HCT116 (cell line): ENCODE data around the gene STRN. TPM values are rescaled to one million over a fixed set of nuclear protein-coding genes. Genes with fewer than 3 reads are reported as not detected.

Experiments
- ATAC-seq: fragments of 200-7000 bp; cut with Tn5 transposase; 2 replicates; pipeline ENCODE4 v1.9.1; 2020; ENCODE audit warnings: mild to moderate bottlenecking, moderate library complexity
- BruUV-seq: library from RNA; stranded (reverse); fragments of 400-500 nt; replicated peaks from 2 replicates; lab custom pipeline; 2021; lab: Mats Ljungman, UMichigan
- CTCF ChIA-PET: fragments of 300-600 bp; sonication (Branson Sonifier 250); formaldehyde crosslinking; loops from one replicate; lab custom pipeline; 2021; ENCODE audit warnings: antibody characterized with exemption; lab: Charles Lee
- POLR2A ChIA-PET: fragments of 300-600, 350-600 bp; sonication (Branson Sonifier 250); formaldehyde crosslinking; loops from one replicate; lab custom pipeline; 2021; ENCODE audit warnings: antibody characterized with exemption; lab: Charles Lee
- RAD21 ChIA-PET, 2 experiments: fragments of 300-600 bp; sonication (Branson Sonifier 250); formaldehyde crosslinking; loops; one replicate each; lab custom pipeline; 2023; ENCODE audit warnings: low total read pairs in 2 of 2; ENCODE audit not compliant: uncharacterized antibody in 2 of 2, unreplicated experiment in 2 of 2, low non-redundant PET in 1 of 2; lab: Charles Lee
- DNase-seq: peaks from one replicate; pipeline ENCODE4 v3.0.0-alpha.2; 2010; ENCODE audit warnings: low read depth, low spot score
- H2AFZ ChIP-seq: fragments of 200-600 bp; shearing (Covaris generic), sonication (generic); 2 replicates; pipeline ENCODE4 v1.6.1; 2017; ENCODE audit warnings: low read depth, mixed run types, mixed read lengths, antibody characterized with exemption, low read length; ENCODE audit not compliant: poor library complexity, severe bottlenecking
- H3K27ac ChIP-seq: 2 replicates; pipeline ENCODE4 v1.5.1; 2012; ENCODE audit warnings: low read depth, low read length
- H3K27me3 ChIP-seq: fragments of 200-600 bp; sonication (generic); 2 replicates; pipeline ENCODE4 v1.6.1; 2016; ENCODE audit warnings: mixed run types, low read length, mixed read lengths; ENCODE audit not compliant: insufficient read depth
- H3K36me3 ChIP-seq, 2 experiments: fragments of 200-500 bp in 1 of 2; fragments of 200-600 bp in 1 of 2; sonication (Bioruptor generic) in 1 of 2; sonication (generic) in 1 of 2; 2 replicates each; pipeline versions ENCODE4 v1.5.1 to v1.6.1; 2014 to 2016; ENCODE audit warnings: low read length in 2 of 2, inconsistent platforms in 1 of 2, mixed read lengths in 1 of 2, mixed run types in 1 of 2; ENCODE audit not compliant: insufficient read depth in 2 of 2, control insufficient read depth in 1 of 2
- H3K4me1 ChIP-seq, 2 experiments: fragments of 200-600 bp in 1 of 2; sonication (generic) in 1 of 2; 2 replicates each; pipeline versions ENCODE4 v1.5.1 to v1.6.1; 2012 to 2017; ENCODE audit warnings: low read length in 2 of 2, inconsistent platforms in 1 of 2, mild to moderate bottlenecking in 1 of 2, mixed read lengths in 1 of 2, mixed run types in 1 of 2, moderate library complexity in 1 of 2; ENCODE audit not compliant: insufficient read depth in 2 of 2, control insufficient read depth in 1 of 2
- H3K4me2 ChIP-seq: fragments of 200-600 bp; sonication (generic); 2 replicates; pipeline ENCODE4 v1.6.1; 2017; ENCODE audit warnings: mixed run types, low read length, mixed read lengths
- H3K4me3 ChIP-seq, 2 experiments: fragments of 200-600 bp in 1 of 2; sonication (generic) in 1 of 2; replicated peaks in 1 of 2; 2 replicates each; pipeline ENCODE4 v1.5.1; 2011 to 2016; ENCODE audit warnings: low read length in 2 of 2, control low read depth in 1 of 2, low read depth in 1 of 2, mild to moderate bottlenecking in 1 of 2, mixed read lengths in 1 of 2, mixed run types in 1 of 2
- H3K79me2 ChIP-seq: fragments of 200-600 bp; sonication (generic); 2 replicates; pipeline ENCODE4 v1.6.1; 2017; ENCODE audit warnings: mild to moderate bottlenecking, mixed run types, low read length, moderate library complexity, mixed read lengths; ENCODE audit not compliant: insufficient read depth
- H3K9ac ChIP-seq: fragments of 200-600 bp; sonication (generic); 2 replicates; pipeline ENCODE4 v1.6.1; 2016; ENCODE audit warnings: low read length, mixed read lengths
- H3K9me2 ChIP-seq: fragments of 200-600 bp; sonication (generic), shearing (Covaris generic); 2 replicates; pipeline ENCODE4 v1.6.1; 2017; ENCODE audit warnings: mixed run types, mild to moderate bottlenecking, moderate library complexity; ENCODE audit not compliant: insufficient read depth
- H3K9me3 ChIP-seq, 2 experiments: fragments of 200-500 bp in 1 of 2; fragments of 200-600 bp in 1 of 2; sonication (Bioruptor generic) in 1 of 2; sonication (generic) in 1 of 2; 2 replicates each; pipeline ENCODE4 v1.6.1; 2014 to 2017; ENCODE audit warnings: low read length in 2 of 2, mixed read lengths in 2 of 2, inconsistent platforms in 1 of 2, low read depth in 1 of 2, mild to moderate bottlenecking in 1 of 2, mixed run types in 1 of 2, moderate library complexity in 1 of 2; ENCODE audit not compliant: control insufficient read depth in 1 of 2, insufficient read depth in 1 of 2
- H4K20me1 ChIP-seq: fragments of 200-600 bp; sonication (generic), shearing (Covaris generic); 2 replicates; pipeline ENCODE4 v1.6.1; 2017; ENCODE audit warnings: mixed run types, mild to moderate bottlenecking, moderate library complexity; ENCODE audit not compliant: insufficient read depth
- ATF3 ChIP-seq: IDR thresholded peaks from 2 replicates; pipeline ENCODE4 v1.6.1; 2012
- CBX3 ChIP-seq: IDR thresholded peaks from 2 replicates; pipeline ENCODE4 v1.6.1; 2012; ENCODE audit warnings: low read depth
- CTCF ChIP-seq, 3 experiments: fragments of 200-600 bp in 1 of 3; sonication (generic) in 1 of 3; IDR thresholded peaks in 2 of 3; conservative IDR thresholded peaks in 1 of 3; 2 replicates each; pipeline ENCODE4 v1.5.1; 2012 to 2017; ENCODE audit warnings: low read depth in 2 of 3, low read length in 2 of 3, antibody characterized with exemption in 1 of 3, borderline replicate concordance in 1 of 3, control low read depth in 1 of 3, mild to moderate bottlenecking in 1 of 3, mixed read lengths in 1 of 3, mixed run types in 1 of 3, moderate library complexity in 1 of 3; ENCODE audit not compliant: insufficient read depth in 1 of 3
- ELF1 ChIP-seq: IDR thresholded peaks from 2 replicates; pipeline ENCODE4 v1.6.1; 2012; ENCODE audit warnings: low read depth, borderline replicate concordance
- EZH2 ChIP-seq: fragments of 200-600 bp; sonication (generic); IDR thresholded peaks from 2 replicates; pipeline ENCODE4 v1.6.1; 2017; ENCODE audit warnings: antibody characterized with exemption, mixed run types
- JUND ChIP-seq: IDR thresholded peaks from 2 replicates; pipeline ENCODE4 v1.6.1; 2012
- MAX ChIP-seq: IDR thresholded peaks from 2 replicates; pipeline ENCODE4 v1.6.1; 2012
- POLR2A ChIP-seq: IDR thresholded peaks from 2 replicates; pipeline ENCODE4 v1.7.0; 2011; ENCODE audit warnings: borderline replicate concordance; ENCODE audit not compliant: insufficient read depth, insufficient read length; ENCODE audit errors: extremely low read depth
- RAD21 ChIP-seq: IDR thresholded peaks from 2 replicates; pipeline ENCODE4 v1.6.1; 2012; ENCODE audit warnings: low read depth, mild to moderate bottlenecking
- SIN3A ChIP-seq: IDR thresholded peaks from 2 replicates; pipeline ENCODE4 v1.6.1; 2012; ENCODE audit warnings: low read depth
- SP1 ChIP-seq: IDR thresholded peaks from 2 replicates; pipeline ENCODE4 v1.6.1; 2012; ENCODE audit warnings: low read depth
- TCF7L2 ChIP-seq: IDR thresholded peaks from 2 replicates; pipeline ENCODE4 v1.7.0; 2011; ENCODE audit warnings: borderline replicate concordance, inconsistent platforms; ENCODE audit not compliant: insufficient read depth, insufficient read length; ENCODE audit errors: extremely low read depth
- ZBTB33 ChIP-seq: IDR thresholded peaks from 2 replicates; pipeline ENCODE4 v1.6.1; 2011; ENCODE audit warnings: mild to moderate bottlenecking, low read length, moderate library complexity; ENCODE audit not compliant: insufficient replicate concordance; ENCODE audit errors: extremely low read depth
- intact Hi-C: fragments of 100-400 bp; cut with micrococcal nuclease; formaldehyde crosslinking; loops from 2 replicates; pipeline ENCODE4 v1.10.0; 2022
- total RNA-seq: library from RNA; stranded (reverse); gene quantifications from one replicate; pipeline ENCODE4 v1.2.1, GENCODE V29; 2021; ENCODE audit not compliant: unreplicated experiment

The STRN gene
- total RNA-seq, 1 experiment from 2014 or later, result 26.4 TPM

GRCh38 chr2:36963734-36964133, 2.6 kb downstream of the STRN start:
- RAD21 ChIA-PET, result no interaction called here
- H3K79me2 ChIP-seq, result peaks cover 59% of the 10 kb centered on the region
- ATAC-seq, result no peak
- H4K20me1 ChIP-seq, result no peaks in the 10 kb centered on the region
- H3K36me3 ChIP-seq, result no peaks in the 10 kb centered on the region
- intact Hi-C loops, result no loop called here
- peaks cover 3 to 32% of the 10 kb centered on the region in 2 experiments; a peak in 3 of 4 replicates for H3K4me1 ChIP-seq
- no peak overlapping the region for H3K4me2 ChIP-seq
- no peaks in the 10 kb centered on the region for H3K9me3 ChIP-seq
- H3K27ac ChIP-seq, result no peak overlapping the region
- no peak overlapping the region for H3K9ac ChIP-seq
- no peaks in the 10 kb centered on the region for H3K9me2 ChIP-seq
- no peak overlapping the region for H2AFZ ChIP-seq
- CTCF ChIA-PET, result no interaction called here
- POLR2A ChIA-PET, result no interaction called here
- no TSS peak for BruUV-seq
- TF ChIP-seq ELF1 (no peak), ATF3 (no peak)
- TF ChIP-seq, all 23 proteins: peak for 0
- no peaks in the 10 kb centered on the region for H3K27me3 ChIP-seq
- no peak for DNase-seq
- no peak overlapping the region for H3K4me3 ChIP-seq

- TSS peak; percentile 10 for BruUV-seq
- RAD21 ChIA-PET, result no interaction called here
- no peak for DNase-seq
- Histone ChIP-seq H3K9me2 (no peaks in the 10 kb centered on the region), H3K9me3 (no peaks in the 10 kb centered on the region), H3K4me1 (peaks cover 3 to 27% of the 10 kb centered on the region in 2 experiments; a peak in 3 of 4 replicates), H3K4me3 (no peak overlapping the region), H3K79me2 (peaks cover 66% of the 10 kb centered on the region), H3K36me3 (no peaks in the 10 kb centered on the region), H3K27me3 (no peaks in the 10 kb centered on the region), H3K9ac (no peak overlapping the region), H2AFZ (no peak overlapping the region), H3K27ac (no peak overlapping the region), H3K4me2 (no peak overlapping the region), H4K20me1 (no peaks in the 10 kb centered on the region)
- ATAC-seq, result no peak
- CTCF ChIA-PET, result no interaction called here
- intact Hi-C loops, result no loop called here
- POLR2A ChIA-PET, result no interaction called here
- no peak for TF ChIP-seq EZH2
- no peak for TF ChIP-seq ATF3
- TF ChIP-seq MAX, result no peak
- no peak for TF ChIP-seq ELF1
- TF ChIP-seq JUND, result no peak
- TF ChIP-seq CTCF (IDR thresholded peaks at IDR 0.05 in 2 of 3, conservative IDR thresholded peaks at IDR 0.05 in 1 of 3; ENCODE audit: borderline replicate concordance in 1 of 3, insufficient read depth in 1 of 3, low read depth in 2 of 3, low read length in 2 of 3), result no peak
- TF ChIP-seq SIN3A, result no peak
- TF ChIP-seq ZBTB33, result no peak
- no peak for TF ChIP-seq RAD21
- TF ChIP-seq CBX3, result no peak
- no peak for TF ChIP-seq SP1
- TF ChIP-seq TCF7L2, result no peak
- no peak for TF ChIP-seq POLR2A
Observed at GRCh38 chr2:36963106-36963505, 3.2 kb downstream of the STRN start.
